Measurements from ENCODE around the gene SOSTDC1.

Gene SOSTDC1

GRCh38 chr7:16417906-16418305, 47.6 kb downstream of the SOSTDC1 start:
- DNase-seq: no peak

GRCh38 chr7:16416289-16417282, 49.0 kb downstream of the SOSTDC1 start:
- peak; percentile 77 for DNase-seq

- no peak for DNase-seq
Observed at GRCh38 chr7:16412274-16413254, 53.0 kb downstream of the SOSTDC1 start.

All from fibroblast of skin of right quadriceps (primary cell).